Stomach (tissue), 4 donors: ENCODE measurements around the gene BTBD2.

ENCODE experiments used
- CTCF ChIP-seq, 7 experiments: fragments of 450-650 bp in 4 of 7; fragments of 200-600 bp in 3 of 7; sonication (generic) in 3 of 7; IDR thresholded peaks; one replicate each; pipeline ENCODE4 v1.5.1; 2016 to 2019; ENCODE audit warnings: antibody characterized with exemption in 7 of 7, control low read depth in 2 of 7, mild to moderate bottlenecking in 1 of 7
- POLR2A ChIP-seq, 4 donors: fragments of 450-650 bp; IDR thresholded peaks; one replicate each; pipeline ENCODE4 v1.6.1; 2016; ENCODE audit warnings: antibody characterized with exemption in 4 of 4, control low read depth in 2 of 4, mild to moderate bottlenecking in 1 of 4, moderate library complexity in 1 of 4

- TF ChIP-seq CTCF (IDR thresholded peaks at IDR 0.05) (no peak), POLR2A (IDR thresholded peaks at IDR 0.05) (no peak)
Observed at GRCh38 chr19:1985588-1986356, 29.7 kb downstream of the BTBD2 start.
